OCI-LY1 (cell line): ENCODE measurements around the gene CUEDC1.
"Not testable (repeated sequence)": the region's sequence is repeated elsewhere in the genome, so short reads cannot be mapped to it uniquely, and the experiment has no call there.

Source experiments
- H2AFZ ChIP-seq: fragments of 200-600 bp; sonication (generic), shearing (Covaris generic); 2 replicates; pipeline ENCODE4 v1.6.0; 2014; ENCODE audit warnings: antibody characterized with exemption, mild to moderate bottlenecking, low read length
- H3F3A ChIP-seq: fragments of 200-600 bp; sonication (generic), shearing (Covaris generic); 2 replicates; pipeline ENCODE4 v1.6.0; 2014; ENCODE audit warnings: mild to moderate bottlenecking, antibody characterized with exemption, low read length, moderate library complexity; ENCODE audit not compliant: insufficient read depth
- H3K27ac ChIP-seq: fragments of 200-600 bp; sonication (generic); 2 replicates; pipeline ENCODE4 v1.5.1; 2014; ENCODE audit warnings: low read length, mixed run types, mild to moderate bottlenecking, low read depth; ENCODE audit not compliant: poor library complexity, severe bottlenecking
- H3K27me3 ChIP-seq: fragments of 200-600 bp; sonication (generic); 2 replicates; pipeline ENCODE4 v1.6.0; 2014; ENCODE audit warnings: antibody characterized with exemption, mild to moderate bottlenecking, low read length, moderate library complexity; ENCODE audit not compliant: insufficient read depth
- H3K36me3 ChIP-seq: fragments of 200-600 bp; sonication (generic); 2 replicates; pipeline ENCODE4 v1.6.1; 2014; ENCODE audit warnings: mild to moderate bottlenecking, antibody characterized with exemption, low read length, moderate library complexity, mixed read lengths; ENCODE audit not compliant: insufficient read depth
- H3K4me1 ChIP-seq: fragments of 200-600 bp; sonication (generic); 2 replicates; pipeline ENCODE4 v1.5.1; 2014; ENCODE audit warnings: mild to moderate bottlenecking, low read length, moderate library complexity; ENCODE audit not compliant: insufficient read depth, severe bottlenecking
- H3K4me2 ChIP-seq: fragments of 200-600 bp; sonication (generic), shearing (Covaris generic); 2 replicates; pipeline ENCODE4 v1.6.1; 2014; ENCODE audit warnings: low read length
- H3K4me3 ChIP-seq: fragments of 200-600 bp; sonication (generic); 2 replicates; pipeline ENCODE4 v1.5.1; 2014; ENCODE audit warnings: low read length, low read depth, mild to moderate bottlenecking, mixed read lengths; ENCODE audit not compliant: poor library complexity, severe bottlenecking
- H3K79me2 ChIP-seq: fragments of 200-600 bp; shearing (Covaris generic); 2 replicates; pipeline ENCODE4 v1.6.1; 2016; ENCODE audit warnings: mixed run types, low read length, mixed read lengths; ENCODE audit not compliant: insufficient read depth
- H3K9ac ChIP-seq: fragments of 200-600 bp; sonication (generic), shearing (Covaris generic); 2 replicates; pipeline ENCODE4 v1.6.1; 2014; ENCODE audit warnings: mild to moderate bottlenecking, low read length, mixed read lengths
- H3K9me2 ChIP-seq: fragments of 200-600 bp; sonication (generic), shearing (Covaris generic); 2 replicates; pipeline ENCODE4 v1.6.1; 2014; ENCODE audit warnings: low read depth, mild to moderate bottlenecking, low read length, mixed read lengths
- H3K9me3 ChIP-seq: fragments of 200-600 bp; shearing (Covaris generic); 2 replicates; pipeline ENCODE4 v1.6.1; 2014; ENCODE audit warnings: low read length, mixed read lengths
- H4K20me1 ChIP-seq: fragments of 200-600 bp; sonication (generic), shearing (Covaris generic); 2 replicates; pipeline ENCODE4 v1.6.0; 2016; ENCODE audit warnings: mild to moderate bottlenecking, low read length; ENCODE audit not compliant: insufficient read depth
- CTCF ChIP-seq: fragments of 200-600 bp; sonication (generic), shearing (Covaris generic); IDR thresholded peaks from 2 replicates; pipeline ENCODE4 v1.5.1; 2017; ENCODE audit warnings: mild to moderate bottlenecking, antibody characterized with exemption, low read length, moderate library complexity, mixed read lengths
- EZH2 ChIP-seq: fragments of 200-600 bp; sonication (generic), shearing (Covaris generic); IDR thresholded peaks from 2 replicates; pipeline ENCODE4 v1.8.0; 2017; ENCODE audit warnings: borderline replicate concordance, mixed run types, mild to moderate bottlenecking, antibody characterized with exemption, low read length, moderate library complexity, mixed read lengths

Gene CUEDC1

GRCh38 chr17:57962279-57963148 is 7.3 kb upstream of the CUEDC1 start:
- H3K36me3 ChIP-seq: no peaks in the 10 kb centered on the region
- no peak overlapping the region for H3K4me2 ChIP-seq
- H2AFZ ChIP-seq: no peak overlapping the region
- no peak overlapping the region for H3K9ac ChIP-seq
- no peak overlapping the region for H3K27ac ChIP-seq
- no peaks in the 10 kb centered on the region for H3K4me1 ChIP-seq
- H3F3A ChIP-seq: no peaks in the 10 kb centered on the region
- no peaks in the 10 kb centered on the region for H3K9me2 ChIP-seq
- no peaks in the 10 kb centered on the region for H4K20me1 ChIP-seq
- no peak overlapping the region for H3K4me3 ChIP-seq
- H3K9me3 ChIP-seq: no peaks in the 10 kb centered on the region
- peaks cover 9% of the 10 kb centered on the region; the same call in 1 of the 2 replicates for H3K27me3 ChIP-seq
- no peak for TF ChIP-seq EZH2
- TF ChIP-seq CTCF: no peak
- no peaks in the 10 kb centered on the region for H3K79me2 ChIP-seq

GRCh38 chr17:57959929-57960328 is 4.7 kb upstream of the CUEDC1 start:
- Histone ChIP-seq H3K9me2 (no peaks in the 10 kb centered on the region), H4K20me1 (no peaks in the 10 kb centered on the region), H3K9me3 (no peaks in the 10 kb centered on the region), H3F3A (no peaks in the 10 kb centered on the region), H3K79me2 (no peaks in the 10 kb centered on the region), H3K4me1 (peaks cover 14% of the 10 kb centered on the region), H3K36me3 (no peaks in the 10 kb centered on the region), H3K4me2 (no peak overlapping the region), H3K4me3 (no peak overlapping the region), H3K27ac (no peak overlapping the region), H3K9ac (no peak overlapping the region), H3K27me3 (0 out of 2 replicates have a peak, but pooled peaks cover 5% of the 10 kb centered on the region), H2AFZ (no peak overlapping the region)
- no peak for TF ChIP-seq CTCF
- no peak for TF ChIP-seq EZH2

- H3K36me3 ChIP-seq, H3K9me2 ChIP-seq, H3K4me3 ChIP-seq, H3K27me3 ChIP-seq, H3K9me3 ChIP-seq, H3K79me2 ChIP-seq, H4K20me1 ChIP-seq, H3K27ac ChIP-seq, H3K9ac ChIP-seq, H3F3A ChIP-seq, H2AFZ ChIP-seq, H3K4me2 ChIP-seq: not testable (repeated sequence)
- peaks cover 14% of the 10 kb centered on the region for H3K4me1 ChIP-seq
Observed at GRCh38 chr17:57958391-57958790, 3.2 kb upstream of the CUEDC1 start.

GRCh38 chr17:57957886-57958285 is 2.7 kb upstream of the CUEDC1 start:
- TF ChIP-seq CTCF: no peak
- no peak for TF ChIP-seq EZH2
- Histone ChIP-seq H4K20me1 (no peaks in the 10 kb centered on the region), H3K27ac (no peak overlapping the region), H3K9ac (no peak overlapping the region), H3K4me2 (no peak overlapping the region), H3K4me3 (no peak overlapping the region), H3K27me3 (0 out of 2 replicates have a peak, but pooled peaks cover 5% of the 10 kb centered on the region), H3F3A (no peaks in the 10 kb centered on the region), H3K9me2 (no peaks in the 10 kb centered on the region), H3K36me3 (no peaks in the 10 kb centered on the region), H3K79me2 (no peaks in the 10 kb centered on the region), H3K9me3 (no peaks in the 10 kb centered on the region), H2AFZ (no peak overlapping the region), H3K4me1 (peaks cover 14% of the 10 kb centered on the region)
